HG03520 (cell line): Measurements from ENCODE around the gene OAS1.
A peak's percentile ranks its signal among the peaks of the same experiment; 100 is the strongest.

ENCODE experiments used
- ATAC-seq: cut with Tn5 transposase; IDR thresholded peaks from one replicate; pipeline ENCODE4 v1.9.1; 2021; ENCODE audit warnings: mild to moderate bottlenecking, moderate library complexity; ENCODE audit not compliant: unreplicated experiment

Gene OAS1

GRCh38 chr12:112906712-112907414 lies at the start of gene OAS1:
OAS1 (plus strand) TSS chr12:112906962; CDS start chr12:112907040, 78 bp downstream.
- peak; percentile 56 for ATAC-seq

- no peak for ATAC-seq
Observed at GRCh38 chr12:112859291-112859690, 47.5 kb upstream of the OAS1 start.

GRCh38 chr12:112860181-112860580 lies 46.6 kb upstream of the OAS1 start:
- ATAC-seq: no peak

GRCh38 chr12:112861284-112861683 lies 45.5 kb upstream of the OAS1 start:
- no peak for ATAC-seq

- no peak for ATAC-seq
Observed at GRCh38 chr12:112862636-112863290, 44.0 kb upstream of the OAS1 start.

GRCh38 chr12:112868459-112869041 lies 38.2 kb upstream of the OAS1 start:
- no peak for ATAC-seq

- ATAC-seq: no peak
Observed at GRCh38 chr12:112869091-112869490, 37.7 kb upstream of the OAS1 start.

- no peak for ATAC-seq
Observed at GRCh38 chr12:112869778-112870177, 37.0 kb upstream of the OAS1 start.

GRCh38 chr12:112870267-112870980 lies 36.3 kb upstream of the OAS1 start:
- no peak for ATAC-seq

- no peak for ATAC-seq
Observed at GRCh38 chr12:112875608-112876007, 31.2 kb upstream of the OAS1 start.

- ATAC-seq: no peak
Observed at GRCh38 chr12:112876506-112876905, 30.3 kb upstream of the OAS1 start.

- ATAC-seq: no peak
Observed at GRCh38 chr12:112877006-112877405, 29.8 kb upstream of the OAS1 start.

- ATAC-seq: no peak
Observed at GRCh38 chr12:112878488-112878887, 28.3 kb upstream of the OAS1 start.

GRCh38 chr12:112879191-112879705 lies 27.5 kb upstream of the OAS1 start:
- no peak for ATAC-seq

- no peak for ATAC-seq
Observed at GRCh38 chr12:112881602-112882001, 25.2 kb upstream of the OAS1 start.

GRCh38 chr12:112885236-112885635 lies 21.5 kb upstream of the OAS1 start:
- ATAC-seq: no peak

GRCh38 chr12:112887550-112887949 lies 19.2 kb upstream of the OAS1 start:
- ATAC-seq: no peak

GRCh38 chr12:112891093-112892024 lies 15.4 kb upstream of the OAS1 start:
- ATAC-seq: no peak

GRCh38 chr12:112892856-112893255 lies 13.9 kb upstream of the OAS1 start:
- ATAC-seq: no peak

- no peak for ATAC-seq
Observed at GRCh38 chr12:112894128-112894527, 12.6 kb upstream of the OAS1 start.
